MM.1S (cell line): Measurements from ENCODE around the gene PCSK9.

ENCODE experiments used
- DNase-seq: peaks from one replicate; pipeline ENCODE4 v3.0.0-alpha.2; 2015
- H2AFZ ChIP-seq: fragments of 300-600 bp; sonication (generic); 2 replicates; pipeline ENCODE4 v1.6.0; 2016; ENCODE audit warnings: antibody characterized with exemption, low read length
- H3F3A ChIP-seq: fragments of 300-600 bp; sonication (generic); 2 replicates; pipeline ENCODE4 v1.6.1; 2016; ENCODE audit warnings: mild to moderate bottlenecking, antibody characterized with exemption, low read length, moderate library complexity, mixed read lengths; ENCODE audit not compliant: insufficient read depth
- H3K27ac ChIP-seq: fragments of 300-600 bp; sonication (generic); 2 replicates; pipeline ENCODE4 v1.5.1; 2016; ENCODE audit warnings: mild to moderate bottlenecking, low read length
- H3K27me3 ChIP-seq: fragments of 300-600 bp; sonication (generic); replicated peaks from 2 replicates; pipeline ENCODE4 v1.6.0; 2016; ENCODE audit warnings: low read length; ENCODE audit not compliant: insufficient read depth
- H3K36me3 ChIP-seq: fragments of 300-600 bp; sonication (generic); replicated peaks from 2 replicates; pipeline ENCODE4 v1.6.1; 2016; ENCODE audit warnings: mild to moderate bottlenecking, low read length, mixed read lengths; ENCODE audit not compliant: insufficient read depth
- H3K4me1 ChIP-seq: fragments of 300-600 bp; sonication (generic); 2 replicates; pipeline ENCODE4 v1.6.1; 2016; ENCODE audit warnings: low read length, mixed read lengths
- H3K4me2 ChIP-seq: fragments of 300-600 bp; sonication (generic); 2 replicates; pipeline ENCODE4 v1.6.0; 2016; ENCODE audit warnings: low read depth, low read length
- H3K4me3 ChIP-seq: fragments of 300-600 bp; sonication (generic); 2 replicates; pipeline ENCODE4 v1.5.1; 2016; ENCODE audit warnings: low read length, mixed read lengths
- H3K79me2 ChIP-seq: fragments of 300-600 bp; sonication (generic); 2 replicates; pipeline ENCODE4 v1.6.1; 2016; ENCODE audit warnings: mixed run types, low read length, mixed read lengths
- H3K9ac ChIP-seq: fragments of 300-600 bp; sonication (generic); 2 replicates; pipeline ENCODE4 v1.6.1; 2016; ENCODE audit warnings: low read length, mixed read lengths
- H3K9me2 ChIP-seq: fragments of 300-600 bp; sonication (generic); replicated peaks from 2 replicates; pipeline ENCODE4 v1.6.1; 2016; ENCODE audit warnings: mild to moderate bottlenecking, low read length, mixed read lengths; ENCODE audit not compliant: insufficient read depth
- H3K9me3 ChIP-seq: fragments of 300-600 bp; sonication (generic); replicated peaks from 2 replicates; pipeline ENCODE4 v1.6.1; 2016; ENCODE audit warnings: mild to moderate bottlenecking, low read length, mixed read lengths; ENCODE audit not compliant: insufficient read depth
- H4K20me1 ChIP-seq: fragments of 300-600 bp; sonication (generic); 2 replicates; pipeline ENCODE4 v1.6.1; 2016; ENCODE audit warnings: mild to moderate bottlenecking, low read length, moderate library complexity, mixed read lengths; ENCODE audit not compliant: insufficient read depth
- EZH2 ChIP-seq: fragments of 300-600 bp; sonication (generic); optimal IDR thresholded peaks from 2 replicates; pipeline ENCODE3; 2017; ENCODE audit warnings: low read depth, mild to moderate bottlenecking, antibody characterized with exemption, low read length, mixed read lengths
- EZH2phosphoT487 ChIP-seq: fragments of 300-600 bp; sonication (generic); IDR thresholded peaks from 2 replicates; pipeline ENCODE4 v1.6.1; 2018; ENCODE audit warnings: antibody characterized with exemption, low read length
- TF ChIP-seq, protein P1 (sequence below): fragments of 300-600 bp; sonication (generic); IDR thresholded peaks from 2 replicates; pipeline ENCODE4 v1.5.1; 2016; ENCODE audit warnings: antibody characterized with exemption, low read length, mixed read lengths

The PCSK9 gene

GRCh38 chr1:55067914-55068313 lies 28.6 kb downstream of the PCSK9 start:
- no peak overlapping the region for H3K4me3 ChIP-seq
- no peaks in the 10 kb centered on the region for H3K9me2 ChIP-seq
- DNase-seq = no peak
- H3K36me3 ChIP-seq = peaks cover 3% of the 10 kb centered on the region; the same call in 1 of the 2 replicates
- H3K9ac ChIP-seq = no peak overlapping the region
- no peak overlapping the region for H2AFZ ChIP-seq
- no peak for TF ChIP-seq EZH2phosphoT487
- TF ChIP-seq, protein P1, sequence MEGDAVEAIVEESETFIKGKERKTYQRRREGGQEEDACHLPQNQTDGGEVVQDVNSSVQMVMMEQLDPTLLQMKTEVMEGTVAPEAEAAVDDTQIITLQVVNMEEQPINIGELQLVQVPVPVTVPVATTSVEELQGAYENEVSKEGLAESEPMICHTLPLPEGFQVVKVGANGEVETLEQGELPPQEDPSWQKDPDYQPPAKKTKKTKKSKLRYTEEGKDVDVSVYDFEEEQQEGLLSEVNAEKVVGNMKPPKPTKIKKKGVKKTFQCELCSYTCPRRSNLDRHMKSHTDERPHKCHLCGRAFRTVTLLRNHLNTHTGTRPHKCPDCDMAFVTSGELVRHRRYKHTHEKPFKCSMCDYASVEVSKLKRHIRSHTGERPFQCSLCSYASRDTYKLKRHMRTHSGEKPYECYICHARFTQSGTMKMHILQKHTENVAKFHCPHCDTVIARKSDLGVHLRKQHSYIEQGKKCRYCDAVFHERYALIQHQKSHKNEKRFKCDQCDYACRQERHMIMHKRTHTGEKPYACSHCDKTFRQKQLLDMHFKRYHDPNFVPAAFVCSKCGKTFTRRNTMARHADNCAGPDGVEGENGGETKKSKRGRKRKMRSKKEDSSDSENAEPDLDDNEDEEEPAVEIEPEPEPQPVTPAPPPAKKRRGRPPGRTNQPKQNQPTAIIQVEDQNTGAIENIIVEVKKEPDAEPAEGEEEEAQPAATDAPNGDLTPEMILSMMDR = no peak
- no peak for TF ChIP-seq EZH2
- H4K20me1 ChIP-seq = no peaks in the 10 kb centered on the region
- H3K4me1 ChIP-seq = no peaks in the 10 kb centered on the region
- H3K27ac ChIP-seq = no peak overlapping the region
- no peaks in the 10 kb centered on the region for H3F3A ChIP-seq
- H3K9me3 ChIP-seq = no peaks in the 10 kb centered on the region
- H3K79me2 ChIP-seq = no peaks in the 10 kb centered on the region
- no peaks in the 10 kb centered on the region for H3K27me3 ChIP-seq
- H3K4me2 ChIP-seq = no peak overlapping the region

DNA sequence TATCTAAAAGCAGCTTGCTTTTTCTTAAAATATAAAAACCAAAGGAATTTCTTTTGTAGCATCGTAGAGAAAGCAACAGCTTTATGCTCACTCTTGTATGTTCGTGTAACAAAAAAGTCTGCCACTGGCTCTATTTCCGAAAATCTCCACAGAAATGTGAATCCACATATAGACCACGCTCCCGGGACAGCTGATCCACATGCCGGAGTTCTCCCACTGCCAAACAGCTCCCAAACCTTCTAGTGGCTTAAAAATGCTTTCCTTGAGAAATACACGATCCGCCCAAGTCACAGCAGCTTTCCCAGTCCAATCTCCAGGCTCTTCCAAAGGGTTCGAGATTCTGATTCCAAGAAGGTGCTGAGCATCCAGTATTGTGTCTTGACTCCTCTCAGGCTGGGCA lies 29.3 kb downstream of the PCSK9 start:
- peaks cover 3% of the 10 kb centered on the region; the same call in 1 of the 2 replicates for H3K36me3 ChIP-seq
- H3K4me3 ChIP-seq = no peak overlapping the region
- H3K9me2 ChIP-seq = no peaks in the 10 kb centered on the region
- no peak overlapping the region for H2AFZ ChIP-seq
- H3K9ac ChIP-seq = no peak overlapping the region
- H3K27ac ChIP-seq = no peak overlapping the region
- H3K79me2 ChIP-seq = no peaks in the 10 kb centered on the region
- DNase-seq = no peak
- no peaks in the 10 kb centered on the region for H4K20me1 ChIP-seq
- no peaks in the 10 kb centered on the region for H3K27me3 ChIP-seq
- H3K4me2 ChIP-seq = no peak overlapping the region
- H3F3A ChIP-seq = no peaks in the 10 kb centered on the region
- H3K4me1 ChIP-seq = no peaks in the 10 kb centered on the region
- TF ChIP-seq EZH2 (no peak), EZH2phosphoT487 (no peak)
- TF ChIP-seq, protein P1 = no peak
- H3K9me3 ChIP-seq = no peaks in the 10 kb centered on the region

DNA sequence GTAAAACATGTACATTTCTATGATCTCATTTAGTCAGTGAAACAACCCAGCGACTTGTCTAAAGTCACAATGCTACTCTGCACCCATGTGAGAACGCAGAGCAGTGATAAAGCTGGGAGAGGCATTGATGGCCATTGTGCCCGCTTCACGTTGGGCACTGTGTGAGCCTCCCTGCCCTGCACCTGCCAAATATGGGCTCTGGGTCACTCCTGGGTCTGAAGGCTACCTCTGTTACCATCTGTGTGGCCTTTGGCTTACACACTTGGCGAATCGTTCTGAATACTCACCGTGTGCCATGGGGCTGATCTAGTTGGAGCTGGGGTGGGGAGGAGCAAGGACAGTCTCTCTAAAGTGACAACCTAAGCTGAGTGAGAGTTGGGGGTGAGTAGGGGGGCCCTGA lies 29.9 kb downstream of the PCSK9 start:
- H4K20me1 ChIP-seq = no peaks in the 10 kb centered on the region
- H3K9ac ChIP-seq = no peak overlapping the region
- no peak overlapping the region for H3K4me3 ChIP-seq
- DNase-seq = no peak
- H3K4me2 ChIP-seq = no peak overlapping the region
- H3K27ac ChIP-seq = no peak overlapping the region
- no peak for TF ChIP-seq EZH2
- no peak for TF ChIP-seq EZH2phosphoT487
- TF ChIP-seq, protein P1 = no peak
- no peak overlapping the region for H2AFZ ChIP-seq
- H3K36me3 ChIP-seq = peaks cover 3% of the 10 kb centered on the region; the same call in 1 of the 2 replicates
- no peaks in the 10 kb centered on the region for H3K9me2 ChIP-seq
- H3K79me2 ChIP-seq = no peaks in the 10 kb centered on the region
- H3F3A ChIP-seq = no peaks in the 10 kb centered on the region
- H3K9me3 ChIP-seq = no peaks in the 10 kb centered on the region
- no peaks in the 10 kb centered on the region for H3K27me3 ChIP-seq
- H3K4me1 ChIP-seq = no peaks in the 10 kb centered on the region
